Keratinocyte (primary cell): ENCODE measurements around the gene NSF. TPM values are rescaled to one million over a fixed set of nuclear protein-coding genes. Genes with fewer than 3 reads are reported as not detected.

Experiments used
- DNase-seq: peaks from one replicate; pipeline ENCODE4 v3.0.0-alpha.2; 2011; ENCODE audit warnings: low read depth, missing footprints, low spot score
- FAIRE-seq: peaks from 2 replicates; lab custom pipeline; 2011; peaks lifted over from hg19 to GRCh38; lab: Jason Lieb, UNC
- H2AFZ ChIP-seq: 2 replicates; pipeline ENCODE4 v1.6.0; 2012; ENCODE audit warnings: low read length, control low read depth, inconsistent platforms; ENCODE audit not compliant: control insufficient read depth
- H3K27ac ChIP-seq: 2 replicates; pipeline ENCODE4 v1.5.1; 2011; ENCODE audit warnings: low read length; ENCODE audit not compliant: control insufficient read depth, insufficient read depth
- H3K27me3 ChIP-seq: 3 replicates; pipeline ENCODE4 v1.6.0; 2011; ENCODE audit warnings: low read length; ENCODE audit not compliant: control insufficient read depth, insufficient read depth; ENCODE audit errors: extremely low read depth
- H3K36me3 ChIP-seq, 2 experiments: 2 replicates in 1 of 2; 3 replicates in 1 of 2; pipeline ENCODE4 v1.5.1; 2011; ENCODE audit warnings: low read length in 2 of 2, mild to moderate bottlenecking in 1 of 2; ENCODE audit not compliant: control insufficient read depth in 2 of 2, insufficient read depth in 2 of 2; ENCODE audit errors: extremely low read depth in 1 of 2
- H3K4me1 ChIP-seq: 3 replicates; pipeline ENCODE4 v1.5.1; 2011; ENCODE audit warnings: low read length; ENCODE audit not compliant: control insufficient read depth, insufficient read depth; ENCODE audit errors: extremely low read depth
- H3K4me2 ChIP-seq: 3 replicates; pipeline ENCODE4 v1.6.0; 2011; ENCODE audit warnings: low read depth, low read length; ENCODE audit not compliant: control insufficient read depth, insufficient read depth; ENCODE audit errors: extremely low read depth
- H3K4me3 ChIP-seq, 3 experiments: fragments of 200-600 bp in 1 of 3; sonication (generic) in 1 of 3; 2 replicates in 2 of 3; 3 replicates in 1 of 3; pipeline ENCODE4 v1.5.1; 2011 to 2016; ENCODE audit warnings: low read length in 3 of 3, mild to moderate bottlenecking in 3 of 3, control low read depth in 2 of 3, inconsistent platforms in 1 of 3, low read depth in 1 of 3, mixed read lengths in 1 of 3, mixed run types in 1 of 3, moderate library complexity in 1 of 3; ENCODE audit not compliant: control insufficient read depth in 2 of 3, insufficient read depth in 2 of 3; ENCODE audit errors: extremely low read depth in 1 of 3
- H3K79me2 ChIP-seq: 2 replicates; pipeline ENCODE4 v1.6.0; 2012; ENCODE audit warnings: low read length; ENCODE audit not compliant: control insufficient read depth, insufficient read depth
- H3K9ac ChIP-seq: 3 replicates; pipeline ENCODE4 v1.6.0; 2011; ENCODE audit warnings: low read length; ENCODE audit not compliant: control insufficient read depth, insufficient read depth; ENCODE audit errors: extremely low read depth
- H3K9me1 ChIP-seq: 3 replicates; pipeline ENCODE4 v1.6.0; 2011; ENCODE audit warnings: low read length; ENCODE audit not compliant: control insufficient read depth, insufficient read depth; ENCODE audit errors: extremely low read depth
- H3K9me3 ChIP-seq: 2 replicates; pipeline ENCODE4 v1.5.1; 2012; ENCODE audit warnings: low read depth, low read length; ENCODE audit not compliant: control insufficient read depth
- H4K20me1 ChIP-seq: 3 replicates; pipeline ENCODE4 v1.6.0; 2011; ENCODE audit warnings: low read length; ENCODE audit not compliant: control insufficient read depth, insufficient read depth; ENCODE audit errors: extremely low read depth
- EZH2 ChIP-seq: IDR thresholded peaks from one replicate; pipeline ENCODE4 v1.6.1; 2012; ENCODE audit warnings: inconsistent platforms, mild to moderate bottlenecking, low read length, moderate library complexity
- dilution Hi-C: fragments of 300-500 bp; cut with MboI; formaldehyde crosslinking; loops from one replicate; pipeline ENCODE4 v1.7.0; 2020; ENCODE audit warnings: low sequenced_read_pairs; ENCODE audit not compliant: extremely low pct_ligation_motif_present
- polyA plus RNA-seq, 5 experiments: library from polyadenylated mRNA; depleted of rRNA in 3 of 5; stranded (reverse) in 3 of 5; stranded (forward) in 1 of 5; unstranded in 1 of 5; fragments of >200 nt; gene quantifications; 1 replicate in 1 of 5; 2 replicates in 3 of 5; 3 replicates in 1 of 5; pipeline versions ENCODE4 v1.2.1 to v1.2.3, GENCODE V29; 2011 to 2012; ENCODE audit warnings: missing spikeins in 2 of 5, low read depth in 1 of 5, low replicate concordance in 1 of 5
- TF ChIP-seq, protein P1 (sequence below), 3 experiments: IDR thresholded peaks in 1 of 3; conservative IDR thresholded peaks in 1 of 3; optimal IDR thresholded peaks in 1 of 3; 2 replicates in 2 of 3; 3 replicates in 1 of 3; pipeline versions ENCODE3 to v1.5.1; 2011; ENCODE audit warnings: low read length in 3 of 3, mild to moderate bottlenecking in 3 of 3, moderate library complexity in 2 of 3, control low read depth in 1 of 3, inconsistent platforms in 1 of 3; ENCODE audit not compliant: insufficient read depth in 2 of 3; ENCODE audit errors: extremely low read depth in 1 of 3

Gene NSF
- polyA plus RNA-seq, 1 donor (not counting 4 experiments of a cell fraction or from before 2014, with no cell fraction given), result 32.3 TPM

DNA sequence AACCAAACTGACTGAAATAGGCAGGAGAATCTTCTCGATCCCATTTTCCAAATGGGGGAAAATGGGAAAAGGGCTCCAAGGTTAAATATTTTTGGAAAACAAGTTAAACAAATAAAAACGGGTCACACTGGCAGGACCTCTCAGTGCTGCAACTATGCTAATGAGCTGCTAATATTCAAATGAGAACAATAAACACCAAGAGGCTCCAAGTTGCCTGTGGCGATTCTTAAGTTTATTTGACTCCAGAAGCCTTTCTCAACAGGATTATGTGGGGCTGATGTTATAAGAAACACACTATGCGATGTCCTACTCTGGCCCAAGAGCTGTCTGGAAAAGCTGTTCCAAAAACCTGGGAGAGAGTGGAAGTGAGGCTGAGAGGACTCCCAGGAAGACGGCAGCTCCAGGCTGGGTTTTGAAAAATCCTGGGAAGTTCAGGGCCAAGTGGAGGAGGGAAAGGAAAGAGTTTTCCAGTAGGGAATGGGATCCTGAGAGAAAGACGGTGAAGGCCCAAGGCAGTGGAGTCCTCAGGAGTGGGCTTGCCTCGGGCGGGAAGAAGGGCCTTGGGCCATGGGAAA, 206.6 kb downstream of the NSF start:
- H3K27me3 ChIP-seq, result no peaks in the 10 kb centered on the region
- dilution Hi-C loops, result no loop called here
- no peaks in the 10 kb centered on the region for H3K9me1 ChIP-seq
- H2AFZ ChIP-seq, result no peak overlapping the region
- no peak for TF ChIP-seq EZH2
- TF ChIP-seq, protein P1, sequence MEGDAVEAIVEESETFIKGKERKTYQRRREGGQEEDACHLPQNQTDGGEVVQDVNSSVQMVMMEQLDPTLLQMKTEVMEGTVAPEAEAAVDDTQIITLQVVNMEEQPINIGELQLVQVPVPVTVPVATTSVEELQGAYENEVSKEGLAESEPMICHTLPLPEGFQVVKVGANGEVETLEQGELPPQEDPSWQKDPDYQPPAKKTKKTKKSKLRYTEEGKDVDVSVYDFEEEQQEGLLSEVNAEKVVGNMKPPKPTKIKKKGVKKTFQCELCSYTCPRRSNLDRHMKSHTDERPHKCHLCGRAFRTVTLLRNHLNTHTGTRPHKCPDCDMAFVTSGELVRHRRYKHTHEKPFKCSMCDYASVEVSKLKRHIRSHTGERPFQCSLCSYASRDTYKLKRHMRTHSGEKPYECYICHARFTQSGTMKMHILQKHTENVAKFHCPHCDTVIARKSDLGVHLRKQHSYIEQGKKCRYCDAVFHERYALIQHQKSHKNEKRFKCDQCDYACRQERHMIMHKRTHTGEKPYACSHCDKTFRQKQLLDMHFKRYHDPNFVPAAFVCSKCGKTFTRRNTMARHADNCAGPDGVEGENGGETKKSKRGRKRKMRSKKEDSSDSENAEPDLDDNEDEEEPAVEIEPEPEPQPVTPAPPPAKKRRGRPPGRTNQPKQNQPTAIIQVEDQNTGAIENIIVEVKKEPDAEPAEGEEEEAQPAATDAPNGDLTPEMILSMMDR (optimal IDR thresholded peaks at IDR 0.05 in 1 of 3, IDR thresholded peaks at IDR 0.05 in 1 of 3, conservative IDR thresholded peaks at IDR 0.05 in 1 of 3; ENCODE audit: extremely low read depth in 1 of 3, insufficient read depth in 2 of 3, low read length in 3 of 3), result no peak
- H3K4me1 ChIP-seq, result peaks cover 8% of the 10 kb centered on the region
- no peak overlapping the region for H3K27ac ChIP-seq
- H3K36me3 ChIP-seq, result no peaks in the 10 kb centered on the region
- H3K4me3 ChIP-seq, result no peak overlapping the region
- no peak overlapping the region for H3K4me2 ChIP-seq
- H3K79me2 ChIP-seq, result no peaks in the 10 kb centered on the region
- H4K20me1 ChIP-seq, result no peaks in the 10 kb centered on the region
- no peak overlapping the region for H3K9ac ChIP-seq
- no peak for DNase-seq
- no peaks in the 10 kb centered on the region for H3K9me3 ChIP-seq
- FAIRE-seq, result no peak

DNA sequence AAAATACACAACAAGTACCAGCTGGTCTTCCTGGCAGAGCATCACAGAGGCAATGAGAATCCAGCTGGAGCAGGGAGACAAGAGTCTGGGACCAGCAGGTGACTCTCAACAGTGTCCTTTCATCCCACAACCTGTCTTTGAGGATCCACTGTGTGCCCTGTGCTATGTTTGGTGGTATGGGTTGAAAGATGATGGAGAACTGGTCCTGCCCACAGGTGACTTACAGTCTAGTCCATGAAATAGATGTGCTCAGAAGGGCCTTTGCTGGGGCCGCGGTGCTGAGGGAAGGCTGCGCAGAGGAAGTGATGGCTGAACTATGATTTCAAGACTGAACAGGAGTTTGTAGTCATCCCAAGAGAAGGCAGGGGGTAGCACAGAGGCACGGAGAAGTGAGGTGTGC, 210.1 kb downstream of the NSF start:
- Histone ChIP-seq H3K27ac (no peak overlapping the region), H3K36me3 (no peaks in the 10 kb centered on the region), H3K9me3 (no peaks in the 10 kb centered on the region), H2AFZ (no peak overlapping the region), H3K79me2 (no peaks in the 10 kb centered on the region), H4K20me1 (no peaks in the 10 kb centered on the region), H3K4me3 (no peak overlapping the region), H3K4me2 (no peak overlapping the region), H3K27me3 (no peaks in the 10 kb centered on the region), H3K9me1 (no peaks in the 10 kb centered on the region), H3K9ac (no peak overlapping the region), H3K4me1 (peaks cover 3% of the 10 kb centered on the region)
- dilution Hi-C loops, result no loop called here
- TF ChIP-seq EZH2, result no peak
- TF ChIP-seq, protein P1 (optimal IDR thresholded peaks at IDR 0.05 in 1 of 3, IDR thresholded peaks at IDR 0.05 in 1 of 3, conservative IDR thresholded peaks at IDR 0.05 in 1 of 3; ENCODE audit: extremely low read depth in 1 of 3, insufficient read depth in 2 of 3, low read length in 3 of 3), result no peak
- DNase-seq (no peak), FAIRE-seq (no peak)
